GM19351 (cell line): ENCODE data around the gene HCN2.
"Not testable (repeated sequence)": the region's sequence is repeated elsewhere in the genome, so short reads cannot be mapped to it uniquely, and the experiment has no call there.

Experiments used
- ATAC-seq: cut with Tn5 transposase; IDR thresholded peaks from one replicate; pipeline ENCODE4 v1.9.1; 2021; ENCODE audit warnings: mild to moderate bottlenecking, moderate library complexity; ENCODE audit not compliant: unreplicated experiment

HCN2 gene

DNA sequence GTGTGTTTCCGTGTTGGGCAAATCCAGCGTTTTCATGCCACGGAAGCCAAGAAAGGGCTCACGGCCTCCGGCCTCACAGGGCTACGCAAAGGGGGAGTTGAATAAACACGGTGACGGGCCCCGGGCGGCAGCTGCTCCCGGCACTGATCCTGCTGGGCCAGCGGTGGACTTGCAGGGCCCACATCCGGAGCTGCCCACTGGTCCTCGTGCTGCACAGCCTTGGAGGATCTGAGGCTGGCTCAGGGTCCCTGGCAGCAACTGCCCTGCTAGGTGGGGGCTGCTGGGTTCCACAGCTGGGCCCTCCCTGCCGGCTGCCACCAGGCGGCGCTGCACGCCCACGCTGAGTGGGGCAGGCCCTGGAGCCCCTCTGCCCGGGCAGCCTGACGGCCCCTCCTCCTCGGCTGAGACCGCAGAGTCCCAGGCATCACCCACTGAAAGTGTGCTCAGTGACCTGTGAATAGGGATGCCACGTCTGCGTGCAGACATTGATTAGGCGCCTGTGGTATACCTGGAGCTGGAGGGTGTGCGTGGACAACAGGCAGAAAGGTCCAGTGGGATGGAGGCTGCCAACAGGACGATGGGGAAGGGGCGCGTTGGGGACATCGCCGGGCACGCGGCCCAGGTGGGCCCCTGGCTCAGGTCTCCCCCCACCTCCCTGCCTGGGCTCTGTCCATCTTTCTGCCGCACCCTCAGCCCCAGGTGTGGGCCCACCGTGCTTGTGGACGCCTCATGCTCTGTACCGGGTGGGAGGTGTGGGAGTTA lies 5.3 kb upstream of the HCN2 start:
- ATAC-seq, result no peak

DNA sequence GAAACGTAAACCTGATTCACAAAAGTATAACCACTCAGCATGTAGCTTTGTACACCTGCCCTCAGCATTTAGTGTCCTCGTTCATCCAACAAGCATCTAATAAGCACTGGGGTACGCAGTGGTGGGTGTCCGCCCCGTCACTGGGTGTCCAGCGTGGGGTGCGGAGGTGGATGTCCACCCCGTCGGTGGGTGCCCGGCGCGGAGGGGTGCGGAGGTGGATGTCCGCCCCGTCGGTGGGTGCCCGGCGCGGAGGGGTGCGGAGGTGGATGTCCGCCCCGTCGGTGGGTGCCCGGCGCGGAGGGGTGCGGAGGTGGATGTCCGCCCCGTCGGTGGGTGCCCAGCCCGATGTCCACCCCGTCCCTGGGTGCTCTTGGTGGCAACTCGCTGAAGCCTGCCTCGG lies 4.5 kb upstream of the HCN2 start:
- not testable (repeated sequence) for ATAC-seq

DNA sequence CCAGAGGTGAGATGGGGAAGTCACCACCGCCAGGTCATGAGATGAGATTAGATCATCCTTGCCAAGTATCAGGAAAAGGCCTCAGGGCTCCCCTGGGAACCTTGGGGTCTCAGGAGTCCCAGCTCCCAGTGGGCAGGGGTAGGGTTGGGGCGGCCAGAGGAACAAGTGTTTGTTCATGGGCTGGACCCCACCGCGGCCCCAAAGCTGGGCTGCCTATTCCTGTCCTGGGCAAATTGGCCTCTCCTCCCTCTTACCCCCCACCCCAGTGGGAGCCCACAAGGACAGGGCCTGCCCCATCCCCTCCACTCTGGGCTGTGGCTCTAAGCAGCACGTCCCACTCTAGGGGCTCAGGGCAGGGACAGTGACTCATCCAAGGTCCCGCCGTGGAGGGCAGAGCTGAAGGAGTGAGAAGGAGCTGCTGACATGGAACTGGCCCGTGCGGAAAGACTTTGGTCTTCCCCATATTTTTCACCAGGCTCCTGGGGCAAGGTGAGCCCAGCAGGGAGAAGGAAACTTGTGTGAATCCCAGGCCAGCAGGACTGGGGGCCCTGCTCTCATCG lies 4.0 kb upstream of the HCN2 start:
- no peak for ATAC-seq

DNA sequence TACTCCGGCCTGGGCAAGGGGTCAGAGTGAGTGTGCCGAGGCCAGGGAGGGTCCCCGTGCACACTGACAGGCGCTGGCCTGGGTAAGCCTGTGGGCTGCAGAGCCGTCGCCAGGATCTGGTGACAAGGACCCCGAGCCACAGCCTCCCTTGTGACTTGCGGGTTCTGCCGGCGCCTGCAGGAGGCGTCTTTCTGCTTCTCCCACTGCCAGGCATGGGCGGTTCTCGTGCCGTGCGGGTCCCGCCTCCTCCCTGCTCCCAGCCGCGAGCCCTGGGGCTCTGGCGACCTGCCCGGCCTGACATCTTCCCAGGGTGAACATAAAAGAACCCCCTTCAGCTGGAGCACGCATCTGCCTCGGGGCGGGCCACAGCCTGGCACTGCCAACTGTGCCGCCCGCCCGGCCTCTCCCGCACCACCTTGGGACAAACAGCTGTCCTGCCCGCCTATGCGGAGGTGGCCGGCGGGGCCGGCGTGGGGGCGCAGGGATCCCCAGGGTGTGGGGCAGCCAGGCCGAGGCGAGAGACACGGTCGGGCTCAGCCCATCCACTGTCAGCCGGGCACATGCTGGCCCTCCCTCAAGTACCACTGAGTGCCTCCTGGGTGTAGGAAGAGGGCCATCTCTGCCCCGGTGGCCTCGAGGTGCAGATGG lies 1.5 kb upstream of the HCN2 start:
- no peak for ATAC-seq

DNA sequence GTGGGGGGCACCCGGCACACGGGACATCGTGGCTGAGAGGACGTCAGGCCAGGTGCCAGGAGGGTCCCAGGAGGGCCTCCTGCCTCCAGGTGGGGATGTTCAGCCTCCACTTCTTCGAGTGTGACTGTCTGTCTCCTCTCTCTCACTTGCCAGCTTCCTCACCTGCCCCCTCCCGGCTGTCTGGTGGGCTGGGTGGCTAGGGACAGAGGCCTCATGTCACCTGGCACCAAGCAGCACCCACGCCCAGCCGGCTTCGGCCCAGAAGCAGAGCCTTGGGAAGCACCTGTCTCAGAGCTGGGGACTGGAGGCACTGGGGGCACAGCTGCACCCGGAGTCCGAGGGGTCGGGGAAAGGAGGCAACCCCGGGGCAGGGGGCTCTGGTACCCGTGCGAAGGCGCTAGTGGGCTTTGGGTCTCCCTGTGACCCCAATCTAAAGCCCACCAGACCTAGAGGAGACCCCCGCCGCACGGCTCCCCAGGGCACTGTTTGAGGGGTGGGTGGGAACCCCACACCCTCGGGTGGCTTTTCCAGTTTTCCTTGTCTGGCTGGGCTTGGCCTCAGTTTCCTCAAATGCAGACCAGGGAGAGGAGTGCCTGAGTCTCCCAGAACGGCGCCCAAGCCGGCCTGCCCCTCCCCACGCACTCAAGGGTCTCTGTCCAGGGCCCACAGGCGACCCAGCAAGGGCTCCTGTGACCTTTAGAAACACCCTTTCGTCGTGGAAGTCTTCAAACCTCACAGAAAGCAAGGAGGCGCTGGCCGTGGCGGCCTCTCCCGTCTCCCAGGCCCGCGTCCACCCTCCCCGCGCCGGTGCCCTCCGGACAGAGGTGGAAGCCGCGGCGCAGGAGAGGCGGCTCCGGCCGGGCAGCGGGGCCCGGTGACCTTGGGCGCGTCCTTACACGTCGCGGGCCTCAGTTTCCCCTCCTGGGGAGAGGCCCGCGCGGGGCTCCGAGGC lies 664 bp upstream of the HCN2 start:
- ATAC-seq, result no peak

DNA sequence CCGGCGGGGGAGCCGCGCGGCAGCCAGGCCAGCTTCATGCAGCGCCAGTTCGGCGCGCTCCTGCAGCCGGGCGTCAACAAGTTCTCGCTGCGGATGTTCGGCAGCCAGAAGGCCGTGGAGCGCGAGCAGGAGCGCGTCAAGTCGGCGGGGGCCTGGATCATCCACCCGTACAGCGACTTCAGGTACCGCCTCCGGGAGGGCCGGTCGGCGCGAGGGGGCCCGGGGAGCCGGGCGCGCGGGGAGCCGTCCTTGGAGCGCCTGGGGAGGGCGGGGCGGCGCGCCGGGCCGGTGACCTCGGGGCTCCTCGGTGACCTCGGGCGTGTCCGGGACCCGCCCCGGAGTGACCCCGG lies 690 bp downstream of the HCN2 start:
- ATAC-seq, result no peak

DNA sequence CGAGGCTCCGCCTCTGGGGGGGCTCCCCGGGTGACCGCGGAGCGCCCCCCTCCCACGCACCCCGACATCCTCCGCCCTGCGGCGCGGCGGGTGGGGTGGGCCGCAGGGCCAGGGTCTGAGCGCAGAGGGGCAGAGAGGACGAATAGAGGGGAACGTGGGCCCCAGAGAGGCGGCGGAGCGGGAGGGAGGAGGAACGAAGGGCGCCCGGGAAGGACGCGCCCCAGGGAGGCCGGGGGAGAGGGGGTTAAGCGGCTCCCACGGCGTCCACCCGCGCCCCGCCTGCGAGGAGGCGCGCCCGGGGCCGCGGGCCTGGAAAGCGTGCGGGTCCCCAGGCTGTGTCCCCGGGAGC lies 1.0 kb downstream of the HCN2 start:
- ATAC-seq, result no peak

DNA sequence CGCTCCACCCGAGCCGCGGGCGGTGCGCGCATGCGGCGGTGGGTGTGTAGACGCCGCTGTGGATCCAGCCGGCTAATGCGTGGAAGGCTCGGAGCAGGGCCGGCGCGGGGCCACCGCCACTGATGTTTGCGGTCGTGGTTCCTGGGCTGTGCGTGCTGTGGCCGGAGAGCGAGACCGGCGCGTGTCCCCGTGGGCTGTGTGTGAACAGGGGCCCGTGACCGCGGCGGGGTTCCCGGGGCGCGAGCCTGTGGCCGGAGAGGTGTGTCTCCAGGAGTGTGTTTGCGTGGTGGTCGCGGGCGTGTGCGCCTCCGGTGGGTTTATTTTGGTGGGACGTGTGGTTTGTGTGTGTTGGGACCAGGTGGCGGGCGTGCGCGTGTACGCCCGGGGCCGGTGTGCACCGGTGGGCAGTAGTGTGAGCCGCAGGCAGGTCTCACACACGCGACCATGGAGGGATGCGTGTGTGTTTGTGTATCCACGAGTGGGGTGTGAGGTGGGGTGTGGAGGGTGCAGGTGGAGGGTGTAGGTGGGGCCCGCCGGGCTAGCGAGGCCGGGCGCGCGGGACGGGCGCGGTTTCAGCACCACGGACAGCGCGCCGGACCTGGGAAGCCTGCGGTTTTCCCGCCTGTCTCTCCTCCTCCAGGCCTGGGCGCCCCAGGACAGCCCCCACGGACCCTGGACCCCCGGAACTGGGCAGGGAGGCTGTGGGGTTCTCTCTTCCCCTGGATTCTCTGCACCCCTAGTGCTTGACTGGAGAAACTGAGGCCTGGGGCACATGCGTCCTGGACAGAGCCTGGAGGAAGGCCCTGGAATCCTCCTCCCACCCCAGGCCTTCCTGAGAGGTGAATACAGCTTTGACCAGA lies 1.6 kb downstream of the HCN2 start:
- no peak for ATAC-seq

DNA sequence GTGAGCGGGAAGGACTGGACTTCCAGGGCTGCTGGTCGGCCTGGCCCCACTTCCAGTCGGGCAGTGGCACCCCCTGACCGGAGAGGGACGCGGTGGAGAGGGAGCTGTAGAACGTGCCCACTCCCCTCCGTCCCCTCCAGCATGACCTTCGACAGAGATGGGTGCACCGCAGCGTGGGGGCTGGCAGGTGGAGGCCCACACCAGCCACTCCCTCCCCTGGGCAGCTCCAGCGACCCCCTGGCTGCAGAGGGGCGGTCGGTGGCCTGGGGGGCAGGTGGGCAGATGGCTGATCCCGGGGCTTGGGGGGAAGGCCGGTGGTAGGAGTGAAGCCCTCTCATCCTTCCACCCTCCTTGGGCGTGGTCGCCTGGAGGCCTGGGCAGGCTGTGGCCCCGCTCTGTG lies 2.4 kb downstream of the HCN2 start:
- no peak for ATAC-seq

DNA sequence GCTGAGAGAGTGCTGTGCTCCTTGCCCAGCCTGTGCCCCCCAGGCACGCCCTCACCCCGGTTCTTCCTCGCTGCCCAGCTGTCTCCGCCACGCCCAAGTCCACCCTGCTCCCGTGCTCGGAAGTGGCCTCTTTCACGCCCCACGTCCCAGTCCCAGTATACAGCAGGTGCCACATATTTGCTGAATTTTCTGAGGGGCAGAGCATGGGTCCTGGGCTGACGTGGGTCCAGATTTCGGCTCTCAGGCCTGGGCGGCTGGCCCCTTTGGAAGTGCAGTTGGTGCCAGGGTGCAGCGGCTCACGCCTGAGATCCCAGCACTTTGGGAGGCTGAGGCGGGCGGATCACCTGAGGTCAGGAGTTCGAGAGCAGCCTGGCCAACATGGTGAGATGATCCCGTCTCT lies 3.4 kb downstream of the HCN2 start:
- no peak for ATAC-seq

DNA sequence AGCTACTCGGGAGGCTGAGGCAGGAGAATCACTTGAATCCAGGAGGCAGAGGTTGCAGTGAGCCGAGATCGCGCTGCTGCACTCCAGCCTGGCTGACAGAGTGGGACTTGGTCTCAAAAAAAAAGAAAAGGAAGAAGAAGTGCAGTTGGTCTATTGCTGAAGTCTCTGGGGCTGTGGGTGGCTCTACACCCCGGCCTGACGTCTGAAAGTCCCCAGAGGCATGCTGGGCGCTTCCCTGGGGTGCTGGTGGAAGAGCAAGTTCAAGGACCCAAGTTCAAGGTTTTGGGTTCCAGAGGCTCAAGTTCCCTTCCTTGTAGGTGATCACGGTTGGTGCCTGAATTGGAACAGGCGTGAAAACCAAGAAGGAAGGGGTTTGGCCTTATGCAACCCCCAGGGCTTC lies 3.8 kb downstream of the HCN2 start:
- no peak for ATAC-seq

DNA sequence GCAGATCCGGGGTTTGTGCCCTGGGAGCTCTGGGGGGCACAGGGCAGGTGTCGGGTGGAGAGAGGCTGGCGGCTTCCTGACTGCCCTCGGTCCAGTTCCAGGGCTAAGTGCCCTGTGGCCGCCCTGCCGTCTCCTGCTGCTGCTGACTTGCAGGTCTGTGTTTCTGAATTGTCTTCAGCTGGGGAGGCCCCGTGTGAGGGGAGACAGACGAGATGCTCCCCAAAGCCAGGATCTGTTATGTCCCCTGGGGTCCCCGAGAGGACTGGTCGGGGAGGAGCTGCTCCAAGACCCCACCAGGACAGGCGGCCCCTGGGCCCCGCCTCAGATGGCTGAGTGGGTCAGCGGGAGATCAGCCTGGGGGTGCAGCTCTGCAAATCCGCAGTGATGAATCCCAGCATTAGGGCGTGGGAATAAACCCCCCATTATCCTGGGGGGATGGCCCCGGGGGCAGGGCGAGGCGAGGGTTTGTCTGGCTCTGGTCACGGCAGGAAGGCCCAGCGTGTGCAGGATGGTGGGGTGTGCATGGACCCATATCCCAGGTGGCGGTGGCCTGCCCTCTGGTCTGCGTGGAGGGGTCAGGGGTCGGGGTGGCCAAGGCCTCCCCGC lies 4.7 kb downstream of the HCN2 start:
- no peak for ATAC-seq

DNA sequence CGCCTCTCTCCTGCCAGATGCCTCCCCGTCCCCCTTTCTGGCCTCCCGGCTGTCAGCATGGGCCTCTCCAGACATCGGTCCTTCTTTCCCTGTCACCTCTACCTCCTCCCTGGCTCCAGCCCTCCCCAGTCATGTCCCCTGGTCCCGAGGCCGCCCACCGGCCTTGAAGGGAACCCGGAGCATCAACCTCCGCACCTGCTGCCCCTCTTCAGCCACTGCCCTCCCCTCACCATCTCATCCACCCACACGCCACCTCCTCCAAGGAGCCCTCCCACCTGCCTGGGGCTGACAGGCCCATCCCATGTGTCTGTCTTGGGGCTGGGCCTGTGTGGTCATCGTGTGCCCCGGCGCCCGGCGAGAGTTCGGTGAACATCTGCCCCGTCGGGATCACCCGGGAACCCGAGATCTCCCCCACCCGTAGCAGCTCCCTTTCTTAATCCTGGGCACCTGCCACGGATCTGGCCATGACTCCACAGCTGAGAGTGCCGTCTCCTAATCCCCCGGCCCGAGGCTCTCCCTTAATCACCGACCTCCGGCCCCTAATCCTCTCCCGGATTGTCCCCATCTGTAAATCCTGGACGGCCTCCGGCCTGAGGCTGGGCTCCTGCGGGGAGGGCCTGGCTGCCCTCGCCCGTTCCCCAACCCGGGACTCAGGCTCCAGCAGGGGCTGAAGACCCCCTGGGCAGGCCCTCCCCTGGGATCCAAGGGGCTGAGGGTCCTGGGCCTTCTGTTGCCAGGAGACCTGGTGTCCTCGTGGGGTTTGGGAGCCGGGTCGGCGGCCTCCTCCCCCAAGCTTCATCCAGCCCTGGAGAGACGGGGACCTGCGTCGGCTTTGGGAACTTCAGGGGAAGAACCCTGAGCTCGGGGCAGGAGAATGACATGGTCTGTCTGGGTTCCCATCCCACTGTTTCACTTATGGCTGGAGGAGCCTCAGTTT lies 5.9 kb downstream of the HCN2 start:
- no peak for ATAC-seq

DNA sequence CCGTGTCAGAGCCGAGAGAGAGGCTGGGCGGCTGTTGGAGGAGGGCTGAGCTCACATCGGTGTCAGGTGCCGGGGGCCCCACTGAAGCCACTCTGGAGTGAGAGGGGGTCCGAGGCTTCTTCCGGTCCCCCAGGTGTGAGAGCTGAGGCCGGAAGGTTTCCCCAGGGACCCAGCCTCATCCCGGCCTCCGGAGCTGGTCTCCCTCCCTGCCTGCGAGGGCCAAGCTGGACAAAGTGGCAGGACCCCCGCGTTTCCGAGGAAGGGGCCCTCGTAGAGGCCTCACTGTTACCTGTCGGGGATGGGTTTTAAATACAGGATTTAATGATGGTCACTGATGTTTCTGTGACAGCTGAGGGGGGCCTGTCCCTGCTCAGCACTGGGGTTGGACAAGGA lies 6.6 kb downstream of the HCN2 start:
- no peak for ATAC-seq

DNA sequence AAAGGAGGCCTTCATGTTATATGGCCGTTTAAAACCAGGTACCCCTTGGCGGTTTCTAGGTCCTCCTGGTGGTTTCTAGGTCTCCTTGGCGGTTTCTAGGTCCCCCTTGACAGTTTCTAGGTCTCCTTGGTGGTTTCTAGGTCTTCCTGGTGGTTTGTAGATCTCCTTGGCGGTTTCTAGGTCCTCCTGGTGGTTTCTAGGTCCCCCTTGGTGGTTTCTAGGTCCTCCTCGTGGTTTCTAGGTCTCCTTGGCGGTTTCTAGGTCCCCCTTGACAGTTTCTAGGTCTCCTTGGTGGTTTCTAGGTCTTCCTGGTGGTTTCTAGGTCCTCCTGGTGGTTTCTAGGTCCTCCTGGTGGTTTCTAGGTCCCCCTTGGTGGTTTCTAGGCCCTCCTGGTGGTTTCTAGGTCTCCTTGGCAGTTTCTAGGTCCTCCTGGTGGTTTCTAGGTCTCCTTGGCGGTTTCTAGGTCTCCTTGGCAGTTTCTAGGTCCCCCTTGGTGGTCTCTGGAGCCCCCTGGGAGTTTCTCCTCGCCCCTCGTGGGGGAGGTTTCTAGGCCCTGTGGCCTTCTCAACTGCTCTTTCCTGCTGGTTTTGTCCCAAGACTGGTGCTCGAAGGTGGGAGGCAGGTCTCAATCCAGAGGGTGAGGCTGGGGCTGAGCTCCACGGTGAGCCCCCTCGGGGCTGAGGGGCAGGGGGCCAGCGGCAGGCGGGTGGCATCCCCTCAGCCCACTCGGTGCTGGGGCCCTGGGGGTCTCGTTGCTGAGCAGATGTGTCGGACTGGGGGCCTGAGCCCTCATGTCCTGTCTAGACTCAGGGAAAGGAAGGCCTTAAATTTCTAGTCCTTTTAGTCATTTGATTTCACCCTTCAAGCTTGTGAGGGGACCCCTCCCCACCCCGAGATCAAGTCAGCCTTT lies 8.0 kb downstream of the HCN2 start:
- ATAC-seq, result no peak

DNA sequence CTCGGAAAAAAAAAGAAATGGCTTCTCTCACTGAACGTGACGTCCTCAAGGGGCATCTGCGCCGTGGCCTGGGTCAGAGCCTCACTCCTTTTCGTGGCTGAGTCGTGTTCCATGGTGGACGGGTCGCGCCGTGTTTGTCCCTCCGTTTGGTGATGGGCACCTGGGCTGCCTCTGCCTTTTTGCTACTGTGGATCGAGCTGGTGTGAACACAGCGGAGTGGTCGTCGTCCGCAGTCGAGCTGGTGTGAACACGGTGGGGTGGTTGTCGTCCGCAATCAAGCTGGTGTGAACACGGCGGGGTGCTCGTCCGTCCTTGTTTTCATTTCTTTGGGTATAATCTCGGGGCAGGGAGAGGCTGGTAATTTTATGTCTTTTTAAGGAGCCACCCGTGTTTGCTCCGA lies 11.6 kb downstream of the HCN2 start:
- no peak for ATAC-seq

DNA sequence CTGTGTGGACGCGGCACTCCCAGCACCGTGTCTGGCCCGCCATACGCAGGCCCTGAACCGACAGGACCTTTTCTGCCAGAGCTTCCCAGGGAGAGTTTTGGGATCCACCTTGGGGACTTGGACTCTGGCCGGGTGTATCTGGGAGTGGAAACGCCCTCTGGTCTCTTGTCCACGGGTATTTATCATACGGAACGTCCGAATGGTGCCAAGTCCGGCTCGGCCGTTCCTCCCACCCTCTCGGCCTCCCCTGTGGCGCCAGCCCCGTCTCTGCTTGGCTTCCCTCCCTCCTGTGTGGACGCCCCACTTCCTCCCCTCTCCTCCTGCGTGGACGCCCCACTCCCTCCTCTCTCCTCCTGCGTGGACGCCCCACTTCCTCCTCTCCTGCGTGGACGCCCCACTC lies 12.1 kb downstream of the HCN2 start:
- ATAC-seq, result no peak
